Fibroblast of villous mesenchyme (primary cell): ENCODE measurements around the gene INHA. TPM values are rescaled to one million over a fixed set of nuclear protein-coding genes. Genes with fewer than 3 reads are reported as not detected.

ENCODE experiments used
- small RNA-seq: library from RNA; depleted of rRNA; stranded (forward); fragments of <200 nt; gene quantifications from one replicate; pipeline ENCODE3, GENCODE V24; 2012
- total RNA-seq: library from RNA; depleted of rRNA; stranded (reverse); fragments of >200 nt; gene quantifications from 2 replicates; pipeline ENCODE4 v1.2.3, GENCODE V29; 2012

Gene INHA
- total RNA-seq, 1 donor, result 0.43 TPM

Small RNA genes within 50 kb of the gene (small RNA-seq; reads per million reads assigned to genes)
- not detected for gene MIR3132
- gene RN7SKP213, result not detected

Other genes starting within 250 kb of the INHA start
- not detected in 2 replicates for gene RESP18, start 239.6 kb upstream of the INHA start, total RNA-seq
- gene DNPEP, start 184.4 kb upstream of the INHA start, total RNA-seq, result 64.8 and 65.7 TPM in 2 replicates
- gene DES, start 153.9 kb upstream of the INHA start, total RNA-seq, result 20.7 and 35.8 TPM in 2 replicates
- gene SPEG, start 137.5 kb upstream of the INHA start, total RNA-seq, result 46.7 and 48.8 TPM in 2 replicates
- gene GMPPA, start 73.4 kb upstream of the INHA start, total RNA-seq, result 60.9 and 65.1 TPM in 2 replicates
- gene ASIC4, start 57.8 kb upstream of the INHA start, total RNA-seq, result under 0.01 TPM in 1 of 2 replicates, not detected in the other
- gene CHPF, start 28.5 kb upstream of the INHA start, total RNA-seq, result 196 and 201 TPM in 2 replicates
- 2.6 and 2.9 TPM in 2 replicates for gene TMEM198, start 28.3 kb upstream of the INHA start, total RNA-seq
- 67.0 and 86.8 TPM in 2 replicates for gene OBSL1, start 771 bp upstream of the INHA start, total RNA-seq
- gene STK11IP, start 25.5 kb downstream of the INHA start, total RNA-seq, result 16.4 and 18.7 TPM in 2 replicates
- 5.6 and 7.7 TPM in 2 replicates for gene SLC4A3, start 55.3 kb downstream of the INHA start, total RNA-seq